Karpas-422 (cell line): Measurements from ENCODE around the gene TPSG1. TPM values are rescaled to one million over a fixed set of nuclear protein-coding genes. Genes with fewer than 3 reads are reported as not detected.
A peak's percentile ranks its signal among the peaks of the same experiment; 100 is the strongest.
"Not testable (repeated sequence)": the region's sequence is repeated elsewhere in the genome, so short reads cannot be mapped to it uniquely, and the experiment has no call there.

ENCODE experiments used
- DNase-seq: peaks from one replicate; pipeline ENCODE4 v3.0.0-alpha.2; 2015
- H2AFZ ChIP-seq: fragments of 200-600 bp; sonication (generic); 2 replicates; pipeline ENCODE4 v1.6.1; 2014; ENCODE audit warnings: antibody characterized with exemption, low read length, mixed read lengths
- H3K27ac ChIP-seq: fragments of 200-600 bp; sonication (generic); 2 replicates; pipeline ENCODE4 v1.5.1; 2014; ENCODE audit warnings: mild to moderate bottlenecking, low read length, moderate library complexity
- H3K27me3 ChIP-seq: fragments of 200-600 bp; sonication (generic); 2 replicates; pipeline ENCODE4 v1.6.1; 2014; ENCODE audit warnings: low read length, mixed read lengths
- H3K36me3 ChIP-seq: fragments of 200-600 bp; sonication (generic); 2 replicates; pipeline ENCODE4 v1.6.1; 2014; ENCODE audit warnings: low read length, mixed read lengths; ENCODE audit not compliant: insufficient read depth
- H3K4me1 ChIP-seq: fragments of 200-600 bp; sonication (generic); 2 replicates; pipeline ENCODE4 v1.6.1; 2014; ENCODE audit warnings: mild to moderate bottlenecking, low read length, mixed read lengths
- H3K4me2 ChIP-seq: fragments of 200-600 bp; sonication (generic); 2 replicates; pipeline ENCODE4 v1.6.1; 2014; ENCODE audit warnings: low read length, low read depth, mild to moderate bottlenecking; ENCODE audit not compliant: poor library complexity, severe bottlenecking
- H3K4me3 ChIP-seq: fragments of 200-600 bp; sonication (generic); 2 replicates; pipeline ENCODE4 v1.5.1; 2014; ENCODE audit warnings: mild to moderate bottlenecking, antibody characterized with exemption, low read length, mixed read lengths
- H3K79me2 ChIP-seq: fragments of 200-600 bp; sonication (generic); 2 replicates; pipeline ENCODE4 v1.6.1; 2014; ENCODE audit warnings: mild to moderate bottlenecking, low read length, mixed read lengths
- H3K9ac ChIP-seq: fragments of 200-600 bp; sonication (generic); 2 replicates; pipeline ENCODE4 v1.6.0; 2014; ENCODE audit warnings: low read length
- H3K9me2 ChIP-seq: fragments of 200-600 bp; sonication (generic), shearing (Covaris generic); replicated peaks from 2 replicates; pipeline ENCODE4 v1.6.0; 2014; ENCODE audit warnings: mild to moderate bottlenecking, low read length, moderate library complexity; ENCODE audit not compliant: insufficient read depth
- H3K9me3 ChIP-seq: fragments of 300-700, 200-600 bp; sonication (generic); 2 replicates; pipeline ENCODE4 v1.6.1; 2014; ENCODE audit warnings: low read length, mixed read lengths
- H4K20me1 ChIP-seq: fragments of 200-600 bp; sonication (generic); 2 replicates; pipeline ENCODE4 v1.6.1; 2014; ENCODE audit warnings: mild to moderate bottlenecking, antibody characterized with exemption, low read length, low read depth; ENCODE audit not compliant: insufficient read depth
- total RNA-seq: library from RNA; depleted of rRNA; stranded (reverse); fragments of >200 nt; shearing (Covaris generic); gene quantifications from 2 replicates; pipeline ENCODE4 v1.2.3, GENCODE V29; 2014; ENCODE audit warnings: low replicate concordance; rRNA removed

Gene TPSG1
- not detected in 2 replicates for total RNA-seq

DNA sequence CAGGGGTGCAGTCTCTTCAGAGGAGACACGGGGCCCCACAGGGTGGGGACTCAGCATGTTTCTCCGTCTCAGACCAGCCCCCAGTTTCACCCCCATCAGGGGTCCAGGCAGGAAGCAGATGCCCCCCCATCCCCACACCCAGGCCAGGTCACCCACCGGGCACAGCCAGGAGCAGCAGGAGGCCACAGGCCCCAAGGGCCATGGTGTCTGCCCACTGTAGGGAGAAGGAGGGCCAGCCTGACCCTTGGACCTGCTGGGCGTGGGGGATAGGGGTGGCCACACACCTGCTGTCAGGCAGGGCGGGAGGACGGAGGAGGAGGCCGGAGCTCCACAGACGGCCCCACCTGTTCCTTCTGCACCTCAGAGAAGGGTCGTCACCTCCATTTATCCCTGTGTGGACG lies at the start of gene TPSG1:
Gene TPSG1, minus strand, starts transcription at position 218 of the 401 bp plus-strand sequence. Its CDS starts 16 bp downstream, at position 202.
- Histone ChIP-seq H3K4me3 (no peak within 1 kb of the TSS), H3K79me2 (no peaks in the 10 kb centered on the region), H3K27me3 (no peaks in the 10 kb centered on the region), H3K9me3 (no peaks in the 10 kb centered on the region), H3K4me2 (no peak within 1 kb of the TSS), H3K4me1 (no peaks in the 10 kb centered on the region), H3K9ac (no peak within 1 kb of the TSS), H3K27ac (no peak within 1 kb of the TSS), H2AFZ (no peak within 1 kb of the TSS), H4K20me1 (0 out of 2 replicates have a peak, but pooled peaks cover 3% of the 10 kb centered on the region), H3K9me2 (no peaks in the 10 kb centered on the region), H3K36me3 (no peaks in the 10 kb centered on the region)
- no peak for DNase-seq

DNA sequence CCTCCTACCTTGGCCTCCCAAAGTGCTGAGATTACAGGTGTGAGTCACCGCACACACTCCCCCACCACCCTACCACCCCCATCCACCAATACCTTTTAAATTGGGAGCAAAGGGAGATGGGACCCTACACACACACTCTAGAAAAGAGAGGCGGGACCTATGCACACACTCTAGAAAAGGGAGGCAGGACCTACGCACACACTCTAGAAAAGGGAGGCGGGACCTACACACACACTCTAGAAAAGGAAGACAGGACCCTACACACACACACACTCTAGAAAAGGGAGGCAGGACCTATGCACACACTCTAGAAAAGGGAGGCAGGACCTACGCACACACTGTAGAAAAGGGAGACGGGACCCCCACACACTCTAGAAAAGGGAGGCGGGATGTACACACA lies 49.7 kb upstream of the TPSG1 start:
- Histone ChIP-seq H3K36me3 (no peaks in the 10 kb centered on the region), H3K27me3 (no peaks in the 10 kb centered on the region), H3K9me3 (no peaks in the 10 kb centered on the region), H2AFZ (no peak overlapping the region), H3K4me2 (no peak overlapping the region), H3K9ac (no peak overlapping the region), H3K4me1 (peaks cover 13% of the 10 kb centered on the region), H3K4me3 (no peak overlapping the region), H3K9me2 (no peaks in the 10 kb centered on the region), H4K20me1 (peaks cover 4% of the 10 kb centered on the region; the same call in 1 of the 2 replicates), H3K27ac (no peak overlapping the region), H3K79me2 (no peaks in the 10 kb centered on the region)
- DNase-seq: no peak

DNA sequence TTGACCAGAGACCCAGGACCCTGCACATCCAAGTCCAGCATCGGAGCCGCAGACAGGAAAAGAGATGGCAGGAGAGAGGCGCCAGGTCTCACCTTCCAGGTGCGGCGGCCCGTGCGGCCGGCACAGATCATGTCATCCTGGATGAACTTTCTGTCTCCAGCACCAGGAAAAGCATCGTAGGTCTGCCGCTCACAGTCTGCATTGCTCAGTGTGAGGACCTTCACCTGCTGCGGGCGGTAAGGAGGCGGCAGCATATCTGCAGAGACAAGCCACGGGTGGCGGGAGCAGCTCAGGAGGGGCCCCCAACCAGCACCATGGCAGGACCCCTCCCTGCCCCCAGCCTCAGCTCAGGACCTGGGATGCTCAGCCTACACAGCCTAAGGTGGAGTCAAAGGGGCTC lies 48.7 kb upstream of the TPSG1 start:
- no peak for DNase-seq
- Histone ChIP-seq H2AFZ (no peak overlapping the region), H3K36me3 (no peaks in the 10 kb centered on the region), H3K9me3 (no peaks in the 10 kb centered on the region), H4K20me1 (peaks cover 4% of the 10 kb centered on the region; the same call in 1 of the 2 replicates), H3K27ac (no peak overlapping the region), H3K9ac (no peak overlapping the region), H3K9me2 (no peaks in the 10 kb centered on the region), H3K4me2 (no peak overlapping the region), H3K79me2 (no peaks in the 10 kb centered on the region), H3K4me1 (peaks cover 13% of the 10 kb centered on the region), H3K27me3 (no peaks in the 10 kb centered on the region), H3K4me3 (no peak overlapping the region)

DNA sequence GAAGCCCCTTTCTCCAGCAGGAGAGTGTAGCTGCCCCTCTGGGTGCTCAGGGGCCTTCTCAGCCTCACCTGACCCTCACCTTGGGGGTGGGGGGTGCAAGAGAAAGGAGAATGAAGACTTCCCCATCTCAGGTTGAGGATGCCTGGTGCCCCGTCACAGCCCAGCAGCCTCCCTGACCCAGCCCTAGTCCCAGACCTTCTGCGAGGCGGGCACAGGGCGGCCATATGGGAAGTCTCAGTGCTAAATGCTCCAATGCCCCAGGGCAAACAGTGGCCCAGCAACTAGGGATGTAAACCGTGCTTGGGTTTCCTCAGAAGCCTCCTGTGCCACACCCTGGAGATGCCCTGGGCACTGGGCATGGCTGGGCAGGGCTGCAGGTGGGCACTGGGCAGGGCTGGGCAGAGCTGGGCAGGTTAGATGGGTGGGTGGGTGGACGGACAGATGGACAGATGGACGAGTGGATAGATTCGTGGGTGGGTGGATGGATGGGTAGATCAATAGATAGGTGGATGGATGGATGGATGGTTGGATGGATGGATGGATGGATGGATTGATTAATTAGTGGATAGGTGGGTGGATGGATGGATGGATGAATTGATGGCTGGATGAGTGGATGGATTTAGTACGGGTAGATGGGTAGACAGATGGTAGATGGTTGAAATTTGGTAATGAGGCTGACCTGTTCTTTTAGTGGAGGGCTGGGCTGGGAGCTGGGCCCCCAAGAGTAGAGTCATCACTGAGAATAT lies 47.6 kb upstream of the TPSG1 start:
- H3K9me2 ChIP-seq: no peaks in the 10 kb centered on the region
- no peak overlapping the region for H3K4me3 ChIP-seq
- no peak overlapping the region for H3K27ac ChIP-seq
- H3K4me1 ChIP-seq: peaks cover 13% of the 10 kb centered on the region
- DNase-seq: no peak
- no peaks in the 10 kb centered on the region for H3K27me3 ChIP-seq
- H3K9ac ChIP-seq: no peak overlapping the region
- no peak overlapping the region for H2AFZ ChIP-seq
- H3K79me2 ChIP-seq: no peaks in the 10 kb centered on the region
- H4K20me1 ChIP-seq: peaks cover 4% of the 10 kb centered on the region; the same call in 1 of the 2 replicates
- H3K4me2 ChIP-seq: no peak overlapping the region
- H3K36me3 ChIP-seq: no peaks in the 10 kb centered on the region
- no peaks in the 10 kb centered on the region for H3K9me3 ChIP-seq

DNA sequence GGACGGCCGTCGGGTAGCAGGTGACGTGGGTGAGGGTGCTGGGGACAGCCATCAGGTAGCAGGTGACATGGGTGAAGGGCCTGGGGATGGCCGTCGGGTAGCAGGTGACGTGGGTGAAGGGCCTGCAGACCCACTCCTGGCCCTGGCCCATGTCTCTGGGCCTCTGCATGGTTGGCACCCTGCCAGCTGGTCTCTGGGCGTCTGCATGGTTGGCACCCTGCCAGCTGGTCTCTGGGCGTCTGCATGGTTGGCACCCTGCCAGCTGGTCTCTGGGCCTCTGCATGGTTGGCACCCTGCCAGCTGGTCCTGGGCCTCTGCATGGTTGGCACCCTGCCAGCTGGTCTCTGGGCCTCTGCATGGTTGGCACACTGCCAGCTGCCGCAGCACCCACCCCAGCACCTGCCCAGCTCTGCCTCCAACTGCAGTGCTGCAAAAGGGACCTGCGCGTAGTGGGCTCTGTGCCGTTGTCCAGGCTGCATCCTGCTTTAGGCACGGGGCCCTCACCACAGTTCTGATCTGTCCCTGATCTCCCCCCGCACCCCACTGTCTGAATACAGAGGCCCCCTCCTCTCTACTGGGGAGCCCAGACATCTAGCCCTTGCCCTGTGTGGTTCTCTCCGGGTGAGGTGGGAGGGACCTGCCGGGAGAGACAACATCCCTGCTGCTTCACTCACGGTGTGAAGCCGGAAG lies 46.8 kb upstream of the TPSG1 start:
- not testable (repeated sequence) for H3K79me2 ChIP-seq, H2AFZ ChIP-seq, H3K36me3 ChIP-seq, H3K27ac ChIP-seq, H3K27me3 ChIP-seq, H3K9me2 ChIP-seq, H3K4me3 ChIP-seq, H3K9me3 ChIP-seq, H3K4me2 ChIP-seq, H4K20me1 ChIP-seq, H3K9ac ChIP-seq
- H3K4me1 ChIP-seq: peaks cover 13% of the 10 kb centered on the region
- DNase-seq: peak; percentile 65

DNA sequence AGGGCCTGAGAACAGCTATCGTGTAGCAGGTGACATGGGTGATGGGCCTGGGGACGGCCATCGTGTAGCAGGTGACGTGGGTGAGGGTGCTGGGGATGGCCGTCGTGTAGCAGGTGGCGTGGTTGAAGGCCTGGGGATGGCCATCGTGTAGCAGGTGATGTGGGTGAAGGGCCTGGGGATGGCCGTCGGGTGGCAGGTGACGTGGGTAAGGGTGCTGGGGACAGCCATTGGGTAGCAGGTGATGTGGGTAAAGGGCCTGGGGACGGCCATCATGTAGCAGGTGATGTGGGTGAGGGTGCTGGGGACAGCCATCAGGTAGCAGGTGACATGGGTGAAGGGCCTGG lies 46.3 kb upstream of the TPSG1 start:
- no peaks in the 10 kb centered on the region for H3K9me3 ChIP-seq
- H2AFZ ChIP-seq: no peak overlapping the region
- H3K9me2 ChIP-seq: no peaks in the 10 kb centered on the region
- peaks cover 13% of the 10 kb centered on the region for H3K4me1 ChIP-seq
- no peak overlapping the region for H3K4me3 ChIP-seq
- no peaks in the 10 kb centered on the region for H3K36me3 ChIP-seq
- H3K9ac ChIP-seq: no peak overlapping the region
- H4K20me1 ChIP-seq: peaks cover 4% of the 10 kb centered on the region; the same call in 1 of the 2 replicates
- H3K79me2 ChIP-seq: no peaks in the 10 kb centered on the region
- no peak overlapping the region for H3K4me2 ChIP-seq
- no peak for DNase-seq
- H3K27ac ChIP-seq: no peak overlapping the region
- no peaks in the 10 kb centered on the region for H3K27me3 ChIP-seq

DNA sequence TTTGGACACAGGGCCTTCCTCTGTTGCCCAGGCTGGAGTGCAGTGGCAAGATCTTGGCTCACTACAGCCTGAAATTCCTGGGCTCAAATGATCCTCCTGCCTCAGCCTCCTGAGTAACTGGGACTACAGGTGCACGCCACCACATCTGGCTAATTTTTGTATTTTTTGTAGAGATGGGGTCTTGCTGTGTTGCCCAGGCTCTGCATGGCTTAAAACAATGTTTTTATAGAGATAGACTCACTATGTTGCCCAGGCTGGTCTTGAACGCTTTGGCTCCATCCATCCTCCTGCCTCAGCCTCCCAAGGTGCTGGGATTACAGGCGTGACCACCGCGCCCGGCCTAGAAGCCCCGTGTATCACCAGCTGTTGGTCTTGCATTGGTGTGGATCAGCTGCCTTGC lies 44.4 kb upstream of the TPSG1 start:
- H3K36me3 ChIP-seq, H3K9me3 ChIP-seq, H3K9me2 ChIP-seq, H3K4me3 ChIP-seq, H4K20me1 ChIP-seq, H3K27me3 ChIP-seq, H2AFZ ChIP-seq, H3K4me2 ChIP-seq, DNase-seq, H3K27ac ChIP-seq, H3K9ac ChIP-seq, H3K79me2 ChIP-seq: not testable (repeated sequence)
- peaks cover 13% of the 10 kb centered on the region for H3K4me1 ChIP-seq

DNA sequence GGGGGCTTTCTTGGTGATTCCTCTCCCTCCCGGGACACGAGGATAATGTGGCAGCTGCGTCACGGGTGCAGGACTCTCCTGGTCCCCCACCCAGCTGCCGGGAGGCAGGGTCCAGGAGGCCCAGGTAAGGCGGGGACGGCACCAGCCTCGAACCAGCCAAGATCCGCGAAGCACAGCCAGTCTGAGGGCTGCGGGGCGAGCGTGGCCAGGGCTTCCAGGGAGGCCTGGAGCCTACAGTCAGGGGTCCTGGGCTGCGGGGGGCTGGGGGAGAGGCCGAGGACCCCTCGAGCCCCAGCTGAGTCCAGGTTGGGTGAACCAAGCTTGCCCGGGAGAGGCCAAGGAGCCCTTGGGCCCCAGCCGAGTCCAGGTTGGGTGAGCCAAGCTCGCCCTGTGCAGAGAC lies 40.8 kb upstream of the TPSG1 start:
- Histone ChIP-seq H2AFZ (no peak overlapping the region), H3K27me3 (no peaks in the 10 kb centered on the region), H3K36me3 (no peaks in the 10 kb centered on the region), H3K9ac (no peak overlapping the region), H3K9me3 (no peaks in the 10 kb centered on the region), H3K79me2 (no peaks in the 10 kb centered on the region), H4K20me1 (peaks cover 2% of the 10 kb centered on the region; the same call in 1 of the 2 replicates), H3K4me2 (no peak overlapping the region), H3K9me2 (no peaks in the 10 kb centered on the region), H3K4me1 (peaks cover 10% of the 10 kb centered on the region), H3K4me3 (no peak overlapping the region), H3K27ac (no peak overlapping the region)
- DNase-seq: no peak
